NCI-H1105 treated with DMSO at 0.1 percent for 48 hours (cell line): ENCODE data around the gene TMEM59L.

Source experiments
- DNase-seq: peaks from one replicate; lab custom pipeline; 2025; lab: John Stamatoyannopoulos, UW

Gene TMEM59L

GRCh38 chr19:18637673-18638630, 25.3 kb downstream of the TMEM59L start:
- DNase-seq: no peak

DNA sequence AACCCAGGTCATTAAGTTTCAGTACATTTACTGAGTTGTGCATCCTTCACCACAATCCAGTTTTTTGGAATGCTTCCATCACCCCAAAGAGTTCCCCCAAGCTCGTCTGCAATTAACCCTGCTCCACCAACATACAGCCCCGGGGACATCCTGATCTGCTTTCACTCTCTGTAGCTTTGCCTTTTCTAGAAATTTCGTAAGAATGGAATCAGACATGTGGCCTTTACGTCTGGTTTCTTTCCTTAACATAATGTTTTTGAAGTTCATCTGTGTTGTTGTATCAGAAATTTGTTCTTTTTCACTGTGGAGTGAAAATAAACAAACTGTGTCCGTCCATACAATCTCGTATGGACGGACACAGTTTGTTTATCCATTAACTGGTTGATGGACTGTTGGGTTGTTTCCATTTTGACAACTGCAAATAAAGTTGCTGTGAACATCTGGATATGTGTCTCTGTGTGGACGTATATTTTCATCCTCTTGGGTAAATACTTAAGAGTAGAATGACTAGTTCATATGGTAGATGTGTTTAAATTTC, 27.1 kb downstream of the TMEM59L start:
- DNase-seq: no peak

DNA sequence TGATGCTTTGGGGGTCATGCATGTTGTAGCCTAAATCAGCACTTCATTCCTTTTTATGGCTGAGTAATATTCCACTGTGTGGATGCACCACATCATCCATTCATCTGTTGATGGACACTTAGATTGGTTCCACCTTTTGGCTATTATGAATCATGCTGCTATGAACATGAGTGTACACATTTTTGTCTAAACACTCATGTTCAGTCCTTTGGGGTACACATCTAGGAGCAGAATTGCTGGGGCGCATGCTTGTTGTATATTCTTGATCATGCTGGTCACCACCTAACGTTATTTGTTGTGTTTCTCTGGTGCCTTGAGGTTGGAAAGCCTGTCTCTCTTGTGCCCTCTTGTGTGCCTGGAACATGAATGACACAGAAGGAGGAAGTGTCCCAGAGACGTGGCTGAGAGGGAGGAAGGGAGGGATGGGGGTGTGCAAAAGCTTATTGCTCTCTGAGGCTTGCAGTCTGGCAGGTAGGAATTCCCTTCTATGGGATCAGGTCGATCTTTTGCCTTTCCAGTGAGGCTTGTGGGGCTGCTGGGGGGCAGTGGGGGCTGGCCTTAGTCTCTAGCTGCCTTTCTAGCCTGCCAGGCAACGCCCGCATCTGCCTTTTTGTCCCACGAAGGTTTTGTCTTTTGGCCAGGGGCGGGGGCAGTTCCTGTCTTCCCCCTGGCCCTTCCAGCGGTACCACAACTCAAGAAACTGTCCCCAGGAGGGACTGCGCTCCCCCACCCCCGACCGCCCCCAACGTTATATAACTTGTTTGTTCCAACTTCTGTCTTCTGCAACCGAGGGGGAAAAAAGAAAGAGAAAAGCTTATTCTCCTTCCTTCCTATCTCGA, 31.7 kb downstream of the TMEM59L start:
- DNase-seq: no peak

DNA sequence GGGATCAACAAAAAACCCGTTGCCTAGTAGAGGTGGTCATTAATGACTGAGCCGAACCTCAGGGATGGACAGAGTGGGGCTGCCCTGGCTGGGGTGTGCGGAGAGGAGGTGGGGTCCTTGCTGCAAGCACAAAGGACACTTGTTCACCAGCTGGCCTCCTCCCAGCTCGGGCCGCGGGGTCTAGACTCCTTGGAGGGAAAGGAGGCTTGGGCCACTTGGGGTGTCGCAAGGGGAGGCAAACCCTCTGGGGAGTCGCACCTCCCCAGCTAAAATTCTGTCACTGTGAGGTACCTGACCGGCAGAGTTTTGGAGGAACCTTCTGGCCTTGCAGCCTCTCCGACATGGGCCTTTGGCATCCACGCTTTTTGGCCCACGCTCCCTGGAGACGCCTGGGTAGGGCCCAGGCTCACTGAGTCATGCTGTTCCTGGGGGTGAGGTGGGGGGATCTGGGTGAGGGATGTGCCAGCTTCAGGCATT, 32.4 kb downstream of the TMEM59L start:
- DNase-seq: no peak

GRCh38 chr19:18646535-18647370, 34.1 kb downstream of the TMEM59L start:
- DNase-seq: no peak

- DNase-seq: no peak
These were observed 34.7 kb downstream of the TMEM59L start for GRCh38 chr19:18647371-18647767.

- DNase-seq: no peak
These were observed 35.1 kb downstream of the TMEM59L start for GRCh38 chr19:18647807-18648206.

- DNase-seq: no peak
These were observed 36.3 kb downstream of the TMEM59L start for GRCh38 chr19:18648973-18649315.

DNA sequence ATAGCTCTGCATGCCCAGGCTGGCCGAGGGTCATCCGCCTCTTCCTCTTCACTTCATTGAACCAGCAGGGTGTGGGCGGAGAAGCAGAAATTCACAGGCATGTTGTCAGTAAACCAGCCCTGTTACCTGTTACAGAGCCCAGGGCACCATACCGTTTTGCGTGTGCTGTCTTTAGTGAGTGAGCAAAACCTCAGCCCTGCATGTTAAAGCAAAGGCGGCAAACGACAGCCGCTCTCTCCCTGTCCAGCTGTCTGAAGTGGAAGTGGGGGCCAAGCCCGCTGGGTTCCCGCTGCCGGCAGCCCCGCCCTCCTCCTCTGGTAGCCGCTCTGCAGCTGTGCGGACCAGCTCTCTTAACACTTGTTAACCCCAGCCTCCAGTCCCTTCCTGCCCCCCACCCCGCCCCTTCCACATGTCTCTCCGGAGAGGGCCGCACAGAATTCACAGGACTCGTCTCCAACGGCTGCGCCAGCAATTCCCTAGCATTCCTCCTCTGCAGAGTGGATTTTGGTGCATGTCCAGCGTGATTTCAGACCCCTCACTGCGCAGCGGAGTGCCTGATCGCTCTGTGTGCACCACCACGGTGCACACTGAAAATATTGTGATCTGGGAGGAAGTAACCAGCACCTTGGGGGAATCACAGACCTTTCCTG, 36.8 kb downstream of the TMEM59L start:
- DNase-seq: no peak

DNA sequence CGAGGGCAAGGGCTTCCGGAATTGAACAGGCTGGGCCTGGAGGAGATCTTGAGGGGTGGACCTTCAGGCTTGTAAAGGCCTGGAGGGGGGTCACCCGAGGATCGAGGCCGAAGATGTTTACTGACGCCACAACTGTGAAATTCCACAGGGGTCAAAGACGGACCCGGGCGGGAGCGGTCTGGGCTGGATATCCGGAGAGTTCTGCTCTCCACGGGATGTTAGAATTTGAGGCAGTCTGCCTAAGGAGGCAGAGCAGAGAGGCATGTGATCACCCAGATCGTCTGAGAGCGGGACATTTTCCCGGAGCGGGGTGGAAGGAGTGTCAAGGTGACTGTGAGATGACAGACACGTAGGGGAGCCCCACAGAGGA, 37.3 kb downstream of the TMEM59L start:
- no peak for DNase-seq

DNA sequence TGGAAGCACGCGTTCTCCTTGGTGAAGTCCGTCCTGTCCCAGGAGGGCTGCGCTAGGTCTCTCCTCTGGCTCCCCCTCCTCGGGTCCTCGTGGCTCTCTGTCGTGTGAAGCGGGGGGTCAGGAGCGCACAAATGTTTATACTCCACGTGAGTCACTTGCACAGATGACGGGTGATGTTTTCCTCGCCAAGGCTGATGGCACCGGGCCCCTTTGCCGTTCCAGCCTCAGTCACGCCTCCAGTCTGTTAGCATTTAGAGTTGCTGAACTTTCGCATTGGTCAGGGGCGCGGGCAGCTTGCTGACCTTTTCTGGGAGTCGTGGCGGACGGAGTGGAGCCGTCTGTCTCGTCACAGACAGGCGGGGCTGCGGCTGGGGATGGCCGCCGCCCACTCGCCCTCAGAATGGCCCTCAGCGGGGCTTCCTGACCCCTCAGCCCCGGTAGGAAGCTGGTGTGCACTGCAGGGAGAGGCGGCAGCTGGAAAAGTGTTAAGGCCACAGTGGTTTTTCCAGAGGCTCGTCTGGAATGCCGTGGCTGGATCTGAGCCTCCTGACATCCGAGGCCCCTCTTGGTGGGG, 37.9 kb downstream of the TMEM59L start:
- DNase-seq: no peak

DNA sequence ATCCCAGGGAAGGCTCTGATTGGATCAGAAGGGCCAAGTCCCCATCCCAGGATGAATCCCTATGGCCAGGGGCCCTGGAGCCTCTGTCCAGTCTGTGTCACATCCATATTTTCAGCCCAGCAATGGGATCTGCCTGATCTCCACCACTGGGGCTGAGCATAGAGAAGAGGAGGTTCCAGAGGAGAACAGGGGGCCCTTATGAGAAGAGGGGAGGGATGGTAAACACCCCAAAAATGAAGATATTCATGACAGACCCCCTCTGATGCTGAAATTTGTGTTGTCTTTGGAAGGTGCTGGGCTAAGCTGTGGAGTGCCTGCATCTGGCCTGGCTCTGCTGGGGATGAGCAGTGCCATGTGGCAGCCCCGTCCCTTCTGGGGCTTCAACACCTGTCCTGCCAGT, 38.6 kb downstream of the TMEM59L start:
- DNase-seq: no peak

- DNase-seq: no peak
These were observed 39.1 kb downstream of the TMEM59L start for GRCh38 chr19:18651733-18652132.

DNA sequence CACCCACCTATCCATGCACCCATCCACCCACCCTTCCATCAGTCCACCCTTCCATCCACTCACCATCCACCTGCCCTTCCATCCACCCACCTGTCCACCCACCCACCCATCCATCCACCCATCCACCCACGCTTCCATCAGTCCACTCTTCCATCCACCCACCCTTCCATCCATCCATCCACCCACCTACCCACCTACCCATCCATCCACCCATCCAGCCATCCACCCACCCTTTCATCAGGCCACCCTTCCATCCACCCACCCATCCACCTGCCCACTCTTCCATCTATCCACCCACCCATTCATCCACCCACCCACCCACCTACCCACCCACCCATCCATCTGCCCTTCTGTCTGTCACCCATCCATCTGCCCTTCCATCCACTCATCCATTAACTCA, 41.2 kb downstream of the TMEM59L start:
- no peak for DNase-seq

DNA sequence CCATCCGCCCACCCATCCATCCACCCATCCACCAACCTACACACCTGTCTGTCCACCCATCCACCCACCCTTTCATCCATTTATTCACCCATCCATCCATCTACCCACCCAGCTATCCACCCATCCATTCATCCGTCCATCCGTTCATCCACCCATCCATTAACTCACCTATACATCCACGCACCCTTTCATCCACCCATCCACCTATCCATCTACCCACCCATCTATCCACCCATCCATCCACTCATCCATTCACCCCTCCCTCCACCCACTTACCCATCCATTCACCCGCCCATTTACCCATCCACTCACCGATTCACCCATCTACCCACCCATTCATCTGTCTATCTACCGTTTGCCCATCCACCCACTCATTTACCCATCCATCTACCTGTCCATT, 41.8 kb downstream of the TMEM59L start:
- DNase-seq: no peak

- no peak for DNase-seq
These were observed 42.6 kb downstream of the TMEM59L start for GRCh38 chr19:18655173-18655844.

- no peak for DNase-seq
These were observed 43.8 kb downstream of the TMEM59L start for GRCh38 chr19:18656337-18657086.

DNA sequence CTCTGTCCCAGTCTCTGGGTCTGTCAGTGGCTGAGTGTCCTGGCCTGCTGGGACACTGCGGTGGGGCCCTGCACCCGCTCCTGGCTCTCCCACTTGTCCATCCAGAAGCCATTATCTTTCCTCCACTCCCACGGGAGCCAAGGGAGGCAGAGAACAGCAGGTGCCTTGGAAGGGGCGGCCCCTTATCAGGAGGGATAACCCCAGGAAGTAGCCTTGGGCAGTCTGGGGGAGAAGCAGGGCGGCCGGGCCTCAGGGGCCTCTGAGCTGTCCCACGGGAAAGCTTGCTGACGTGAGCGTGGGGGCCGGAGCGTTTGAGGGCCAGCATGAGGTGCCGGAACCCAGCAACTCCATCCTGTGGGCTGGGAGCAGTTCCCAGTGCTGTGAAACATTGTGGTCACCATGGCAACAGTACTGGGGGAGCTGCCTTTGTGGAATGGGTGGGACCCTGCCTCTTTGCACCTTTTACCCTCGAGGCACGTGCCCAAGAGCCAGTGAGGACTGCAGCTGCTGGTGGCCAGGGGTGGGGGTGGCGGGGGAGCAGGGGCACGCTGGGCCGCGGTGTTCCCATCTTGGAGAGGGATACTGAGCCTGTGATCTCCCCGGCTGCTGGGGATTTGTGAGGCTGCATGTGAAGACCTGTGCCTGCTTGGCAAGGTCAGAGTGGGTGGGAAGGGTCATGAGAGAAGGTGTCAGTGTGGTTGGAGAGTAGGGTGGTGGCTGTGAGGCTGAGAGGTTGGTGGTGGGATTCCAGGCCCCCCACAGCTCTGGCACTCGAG, 45.1 kb downstream of the TMEM59L start:
- no peak for DNase-seq

- no peak for DNase-seq
These were observed 45.7 kb downstream of the TMEM59L start for GRCh38 chr19:18658366-18658855.
